Fibroblast of the conjunctiva (primary cell): Measurements from ENCODE around the gene EEF2.
A peak's percentile ranks its signal among the peaks of the same experiment; 100 is the strongest.

Experiments used
- DNase-seq: peaks from one replicate; pipeline ENCODE4 v3.0.0-alpha.2; 2010; ENCODE audit warnings: low read depth

The EEF2 gene

GRCh38 chr19:3984908-3985642, at the start of gene EEF2:
Gene EEF2, minus strand, starts transcription at chr19:3985463. Its CDS starts 83 bp downstream, at chr19:3985380.
- DNase-seq, result peak; percentile 84

- DNase-seq, result no peak
Observed at GRCh38 chr19:4034048-4035017, 49.1 kb upstream of the EEF2 start.

GRCh38 chr19:4033028-4033956, 48.0 kb upstream of the EEF2 start:
- DNase-seq, result no peak

- DNase-seq, result no peak
Observed at GRCh38 chr19:4032436-4032835, 47.2 kb upstream of the EEF2 start.

GRCh38 chr19:4031420-4031819, 46.2 kb upstream of the EEF2 start:
- no peak for DNase-seq

GRCh38 chr19:4030981-4031380, 45.7 kb upstream of the EEF2 start:
- DNase-seq, result no peak

GRCh38 chr19:4030552-4030951, 45.3 kb upstream of the EEF2 start:
- DNase-seq, result no peak

- DNase-seq, result no peak
Observed at GRCh38 chr19:4029247-4029614, 44.0 kb upstream of the EEF2 start.

- DNase-seq, result no peak
Observed at GRCh38 chr19:4028334-4029246, 43.3 kb upstream of the EEF2 start.

GRCh38 chr19:4027146-4027545, 41.9 kb upstream of the EEF2 start:
- DNase-seq, result no peak

- DNase-seq, result no peak
Observed at GRCh38 chr19:4025317-4025716, 40.1 kb upstream of the EEF2 start.

- no peak for DNase-seq
Observed at GRCh38 chr19:4023600-4024398, 38.5 kb upstream of the EEF2 start.

- DNase-seq, result no peak
Observed at GRCh38 chr19:4019578-4019977, 34.3 kb upstream of the EEF2 start.

- DNase-seq, result no peak
Observed at GRCh38 chr19:4018775-4019504, 33.7 kb upstream of the EEF2 start.

GRCh38 chr19:4018140-4018613, 32.9 kb upstream of the EEF2 start:
- DNase-seq, result no peak

- DNase-seq, result no peak
Observed at GRCh38 chr19:4016903-4017638, 31.8 kb upstream of the EEF2 start.

GRCh38 chr19:4016486-4016885, 31.2 kb upstream of the EEF2 start:
- DNase-seq, result no peak

- no peak for DNase-seq
Observed at GRCh38 chr19:4015705-4016402, 30.6 kb upstream of the EEF2 start.
